HG02885 (cell line): Measurements from ENCODE around the gene PLPP4.

Experiments
- ATAC-seq: cut with Tn5 transposase; IDR thresholded peaks from one replicate; pipeline ENCODE4 v1.9.1; 2021; ENCODE audit warnings: mild to moderate bottlenecking; ENCODE audit not compliant: unreplicated experiment, poor library complexity

Gene PLPP4

GRCh38 chr10:120601999-120602398, 145.0 kb downstream of the PLPP4 start:
- ATAC-seq, result no peak

- ATAC-seq, result no peak
Measured at GRCh38 chr10:120605410-120605809, 148.4 kb downstream of the PLPP4 start.

- peak; percentile 73 for ATAC-seq
Measured at GRCh38 chr10:120606051-120606764, 149.2 kb downstream of the PLPP4 start.

- peak; percentile 10 for ATAC-seq
Measured at GRCh38 chr10:120607016-120607709, 150.1 kb downstream of the PLPP4 start.

GRCh38 chr10:120607710-120608703, 151.0 kb downstream of the PLPP4 start:
- peak; percentile 38 for ATAC-seq

- ATAC-seq, result no peak
Measured at GRCh38 chr10:120609006-120609405, 152.0 kb downstream of the PLPP4 start.

- ATAC-seq, result no peak
Measured at GRCh38 chr10:120610791-120611190, 153.8 kb downstream of the PLPP4 start.

- no peak for ATAC-seq
Measured at GRCh38 chr10:120612756-120613155, 155.7 kb downstream of the PLPP4 start.

- ATAC-seq, result no peak
Measured at GRCh38 chr10:120613180-120613579, 156.2 kb downstream of the PLPP4 start.

- ATAC-seq, result no peak
Measured at GRCh38 chr10:120614680-120615079, 157.7 kb downstream of the PLPP4 start.

- no peak for ATAC-seq
Measured at GRCh38 chr10:120616311-120616911, 159.4 kb downstream of the PLPP4 start.

GRCh38 chr10:120628197-120628596, 171.2 kb downstream of the PLPP4 start:
- ATAC-seq, result no peak

GRCh38 chr10:120630266-120630665, 173.2 kb downstream of the PLPP4 start:
- ATAC-seq, result no peak

- no peak for ATAC-seq
Measured at GRCh38 chr10:120632047-120632446, 175.0 kb downstream of the PLPP4 start.

- no peak for ATAC-seq
Measured at GRCh38 chr10:120632942-120633341, 175.9 kb downstream of the PLPP4 start.

GRCh38 chr10:120634659-120635058, 177.6 kb downstream of the PLPP4 start:
- ATAC-seq, result no peak
